ENCODE results near the gene CCDC88C.
"Not testable (repeated sequence)": the region's sequence is repeated elsewhere in the genome, so short reads cannot be mapped to it uniquely, and the experiment has no call there.

Gene CCDC88C

GRCh38 chr14:91284146-91284790, 133.4 kb downstream of the CCDC88C start:
- DNase-seq, result no peak

GRCh38 chr14:91283666-91284065, 134.0 kb downstream of the CCDC88C start:
- DNase-seq, result no peak

- no peak for DNase-seq
Measured at GRCh38 chr14:91282954-91283645, 134.5 kb downstream of the CCDC88C start.

GRCh38 chr14:91281346-91281745, 136.3 kb downstream of the CCDC88C start:
- no peak for DNase-seq

- peak; percentile 62 for DNase-seq
Measured at GRCh38 chr14:91280129-91280528, 137.5 kb downstream of the CCDC88C start.

DNA sequence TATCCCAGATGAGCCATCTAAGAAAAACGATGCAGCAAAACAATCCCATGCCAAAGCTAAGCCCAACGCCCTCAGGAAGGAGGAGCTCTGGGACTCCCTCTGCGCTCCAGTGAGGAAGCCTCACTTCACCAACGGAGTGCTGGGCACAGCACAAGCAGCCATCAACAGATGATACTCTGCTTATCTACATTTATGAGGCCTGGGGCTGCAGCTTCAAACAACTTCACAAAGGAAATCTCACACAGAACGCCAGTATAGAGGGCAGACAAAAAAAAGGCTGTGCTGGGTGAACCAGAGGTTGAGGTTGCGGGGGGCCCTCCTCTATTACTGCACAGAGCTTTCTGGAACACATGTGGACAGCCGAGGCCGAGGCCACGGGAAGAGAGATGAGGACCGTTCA, 138.3 kb downstream of the CCDC88C start:
- DNase-seq, result no peak

GRCh38 chr14:91278383-91278715, 139.3 kb downstream of the CCDC88C start:
- DNase-seq, result no peak

- no peak for DNase-seq
Measured at GRCh38 chr14:91277546-91278382, 139.9 kb downstream of the CCDC88C start.

GRCh38 chr14:91274796-91275195, 142.8 kb downstream of the CCDC88C start:
- DNase-seq, result no peak

DNA sequence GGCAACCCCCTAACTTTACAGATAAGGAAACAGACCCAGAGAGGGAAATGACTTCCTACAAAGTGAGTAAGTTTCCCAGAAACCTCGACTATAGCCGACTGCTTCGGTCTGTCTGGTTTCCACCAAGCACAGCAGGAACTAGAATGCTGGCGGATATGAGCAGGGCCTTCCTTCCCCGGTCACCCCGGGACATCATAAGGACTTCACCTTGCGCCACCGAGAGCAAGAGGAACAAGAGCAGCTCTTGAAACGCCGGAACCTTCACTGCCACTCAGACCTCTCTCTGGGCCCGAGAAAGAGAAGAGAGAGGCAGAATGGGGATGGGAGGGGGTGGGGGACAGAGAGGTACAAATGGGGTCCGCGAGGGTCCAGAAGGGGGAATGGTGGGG, 143.7 kb downstream of the CCDC88C start:
- peak; percentile 17 for DNase-seq

DNA sequence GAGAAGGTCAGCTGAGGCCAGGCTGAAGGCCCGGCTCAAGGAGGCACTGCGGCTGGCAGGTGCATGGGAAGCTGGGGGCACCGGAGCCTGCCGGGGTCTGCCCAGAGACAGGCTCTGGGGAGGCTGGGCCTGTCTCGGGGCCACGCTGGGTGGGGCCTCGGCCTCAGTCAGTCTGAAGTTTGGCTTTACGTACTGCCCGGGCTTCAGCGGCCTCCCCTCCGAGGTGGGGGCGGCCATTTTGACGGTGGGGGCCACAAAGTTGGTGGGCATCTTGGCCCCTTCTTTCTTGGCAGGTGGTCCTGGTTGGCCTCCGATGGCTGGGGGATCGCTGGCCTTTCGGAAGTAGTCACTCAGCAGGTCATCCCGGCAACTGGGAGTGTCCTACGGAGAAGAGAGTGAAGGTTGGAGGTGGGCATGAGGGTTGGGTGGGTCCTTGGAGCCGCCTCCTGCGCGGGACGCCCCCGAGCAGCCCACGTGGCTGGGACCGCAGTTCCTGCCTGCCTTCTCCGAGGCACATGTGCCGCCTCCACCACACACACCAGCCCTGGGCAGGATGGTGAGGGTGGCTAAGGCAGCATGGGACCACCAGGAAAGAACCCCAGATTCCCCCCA, 144.2 kb downstream of the CCDC88C start:
- DNase-seq, result no peak

DNA sequence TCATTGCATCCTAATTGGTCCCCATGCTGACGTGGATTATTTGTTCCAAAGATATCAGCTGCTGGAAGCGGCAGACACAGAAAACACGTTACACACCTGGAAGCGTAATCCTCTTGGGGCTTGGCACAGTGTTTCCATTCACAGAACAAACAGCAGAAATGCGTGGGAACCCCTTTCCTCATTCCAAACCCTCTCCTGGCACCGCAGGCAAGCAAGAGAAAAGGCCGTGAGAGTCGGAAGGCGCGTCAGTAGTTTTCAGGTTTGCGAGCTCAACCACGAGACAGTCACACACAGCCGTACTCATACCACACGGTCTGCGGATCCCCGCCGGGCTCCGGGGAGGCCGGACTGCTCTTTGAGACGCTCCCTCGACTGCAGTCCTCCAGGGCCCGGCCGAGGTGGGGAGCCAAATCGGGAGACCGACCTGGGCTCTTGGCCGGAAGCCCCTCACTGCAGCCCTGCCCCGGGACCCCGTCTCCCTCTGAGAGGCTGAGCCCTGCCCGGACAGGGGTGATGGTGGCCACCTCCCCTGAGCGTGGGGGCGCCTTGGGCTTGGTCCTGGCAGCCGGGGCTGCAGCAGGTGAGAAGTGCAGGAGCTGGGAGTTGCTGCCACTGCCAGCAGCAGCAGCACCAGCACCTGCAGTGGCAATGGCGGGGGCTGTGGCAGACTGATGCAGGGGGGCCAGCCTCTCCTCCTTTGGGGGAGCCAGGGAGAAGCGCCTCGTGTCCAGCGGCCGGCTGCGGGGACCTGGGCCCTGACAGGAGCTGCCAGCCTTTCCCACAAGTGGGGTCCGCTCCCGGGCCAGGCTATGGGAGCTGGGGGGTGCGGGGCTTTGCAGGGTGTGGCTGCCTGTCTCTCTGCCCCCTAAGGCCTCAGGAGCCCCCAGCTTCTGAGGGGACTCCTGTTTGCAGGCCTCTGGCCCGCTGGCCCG, 145.0 kb downstream of the CCDC88C start:
- DNase-seq, result no peak

GRCh38 chr14:91271639-91272038, 146.0 kb downstream of the CCDC88C start:
- DNase-seq, result no peak

GRCh38 chr14:91270619-91271018, 147.0 kb downstream of the CCDC88C start:
- DNase-seq, result no peak

DNA sequence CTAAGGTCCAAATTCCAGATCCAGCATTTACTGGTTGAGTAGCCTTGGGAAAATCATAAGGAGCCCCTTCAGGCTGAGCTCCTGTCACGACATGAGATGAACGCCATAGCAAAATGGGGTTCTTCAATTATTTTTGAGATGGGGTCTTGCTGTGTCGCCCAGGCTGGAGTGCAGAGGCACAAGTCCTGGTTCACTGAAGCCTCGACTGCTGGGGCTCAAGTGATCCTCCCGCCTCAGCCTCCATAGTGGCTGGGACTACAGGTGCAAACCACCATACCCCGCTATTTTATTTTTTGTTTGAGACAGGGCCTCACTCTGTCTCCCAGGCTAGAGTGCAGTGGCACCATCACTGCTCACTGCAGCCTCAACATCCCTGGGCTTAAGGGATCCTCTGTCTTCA, 147.4 kb downstream of the CCDC88C start:
- no peak for DNase-seq

DNA sequence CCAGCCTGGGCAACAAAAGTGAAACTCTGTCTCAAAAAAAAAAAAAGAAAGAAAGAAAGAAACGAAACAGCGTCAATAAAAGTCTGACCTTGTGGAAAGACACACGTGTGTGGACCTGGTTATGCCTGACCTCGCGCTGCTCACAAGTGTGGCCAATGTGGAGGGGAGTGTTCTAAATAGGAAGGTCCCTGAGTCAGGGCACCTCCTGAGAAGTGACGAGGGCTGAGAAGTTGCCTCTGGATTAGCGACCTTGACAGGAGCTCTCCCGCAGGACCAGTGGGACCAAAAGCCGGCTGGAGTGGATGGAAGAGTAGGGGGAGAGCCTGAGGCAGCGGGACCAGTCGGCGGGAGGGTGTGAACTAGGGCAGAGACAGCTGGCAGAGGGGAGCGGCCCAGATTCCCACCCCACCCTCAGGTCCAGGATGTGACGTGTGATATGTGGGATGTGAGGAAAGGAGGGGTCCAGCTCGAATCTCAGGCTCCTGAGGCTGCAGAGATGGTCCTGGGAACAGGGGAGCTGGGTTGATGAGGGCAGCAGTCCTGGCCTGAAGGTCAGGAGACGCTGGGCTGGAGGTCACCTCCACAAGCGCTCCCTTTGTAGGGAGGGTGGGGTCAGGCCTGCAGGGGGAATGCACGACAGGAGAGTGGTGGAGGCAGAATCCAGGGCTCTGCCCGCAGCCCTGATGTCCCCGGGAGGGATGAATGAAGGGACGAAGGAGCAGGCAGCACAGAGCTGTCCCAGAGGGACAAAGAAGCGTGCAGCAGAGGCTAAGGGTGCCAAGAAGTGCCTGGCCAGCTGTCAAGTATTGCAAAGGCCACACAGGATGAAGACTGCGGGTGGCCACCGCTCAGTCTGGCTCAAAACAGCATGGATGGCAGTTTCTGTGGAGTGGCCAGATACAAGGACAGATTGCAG, 148.3 kb downstream of the CCDC88C start:
- no peak for DNase-seq

GRCh38 chr14:91267965-91268437, 149.6 kb downstream of the CCDC88C start:
- DNase-seq, result no peak

GRCh38 chr14:91266276-91266675, 151.3 kb downstream of the CCDC88C start:
- not testable (repeated sequence) for DNase-seq

GRCh38 chr14:91265404-91265803, 152.2 kb downstream of the CCDC88C start:
- DNase-seq, result no peak

DNA sequence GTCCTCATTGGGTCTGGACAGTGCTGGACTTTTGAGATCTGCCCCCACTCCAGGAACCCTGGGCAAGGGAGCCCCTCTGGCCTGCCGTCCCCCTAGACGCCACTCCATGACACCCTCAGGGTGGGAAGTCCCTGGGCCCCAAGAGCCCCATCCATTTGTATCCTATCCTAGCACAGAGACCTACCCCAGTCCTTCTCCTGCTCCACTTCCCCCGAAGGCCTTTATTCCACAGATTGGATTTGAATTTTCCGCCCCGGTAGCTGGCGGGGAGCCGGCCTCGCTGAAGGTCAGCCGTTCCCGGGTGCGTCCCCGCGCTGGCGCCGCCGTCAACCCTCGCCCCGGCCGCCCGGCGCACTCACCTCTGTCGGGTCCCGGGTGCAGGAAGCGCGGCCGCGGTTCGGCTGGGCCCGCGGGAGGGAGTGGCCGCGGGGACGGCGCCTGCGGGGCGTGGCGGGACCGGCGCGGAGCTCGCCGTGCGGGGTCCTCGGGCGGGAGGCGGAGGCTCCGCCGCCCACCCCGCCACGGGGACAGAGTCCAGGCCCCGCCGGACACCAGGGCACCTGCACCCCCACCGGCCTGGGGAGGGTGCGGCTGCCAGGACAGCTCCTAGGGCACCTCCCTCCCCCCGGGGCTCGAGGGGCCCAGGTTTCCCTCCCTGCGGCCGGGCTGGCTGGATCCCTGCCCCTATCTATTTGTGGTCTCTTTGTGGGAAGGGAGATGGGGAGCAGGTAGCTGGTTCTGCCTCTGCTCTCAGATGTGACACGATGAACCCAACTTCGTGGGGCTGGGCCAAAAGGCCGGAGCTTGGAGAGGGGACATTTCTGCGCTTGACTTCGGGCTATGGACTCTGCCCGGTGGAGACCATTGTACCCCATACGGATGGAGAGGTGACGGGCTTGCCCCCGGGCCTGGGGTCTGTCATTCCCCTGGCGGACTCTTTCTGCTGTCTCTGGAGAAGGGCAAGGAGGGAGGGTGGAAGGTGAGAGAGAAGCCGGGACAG, 153.2 kb downstream of the CCDC88C start:
- no peak for DNase-seq
